Activated B cell treated with CpG ODN at 0.5 μM for 24 hours (primary cell): ENCODE data around the gene PDE9A. TPM values are rescaled to one million over a fixed set of nuclear protein-coding genes. Genes with fewer than 3 reads are reported as not detected.

Experiments used
- ATAC-seq: fragments of 200-7000 bp; cut with Tn5 transposase; one replicate; pipeline ENCODE4 v1.10.0; 2021; ENCODE audit warnings: low read depth, mild to moderate bottlenecking, moderate library complexity
- CTCF ChIA-PET: fragments of 350-600 bp; sonication (Branson Sonifier 250); formaldehyde crosslinking; loops from one replicate; lab custom pipeline; 2021; ENCODE audit warnings: antibody characterized with exemption; lab: Charles Lee
- POLR2A ChIA-PET: fragments of 350-600 bp; sonication (Branson Sonifier 250); formaldehyde crosslinking; loops from one replicate; lab custom pipeline; 2021; ENCODE audit warnings: antibody characterized with exemption; lab: Charles Lee
- DNase-seq: peaks from one replicate; pipeline ENCODE4 v3.0.0; 2022
- H3K27ac Mint-ChIP-seq: one replicate; pipeline ENCODE4 v1.8.0; 2020; ENCODE audit warnings: mixed read lengths
- H3K27me3 Mint-ChIP-seq: one replicate; pipeline ENCODE4 v1.8.0; 2021; ENCODE audit warnings: mixed read lengths
- H3K36me3 Mint-ChIP-seq: one replicate; pipeline ENCODE4 v1.8.0; 2021; ENCODE audit warnings: low read depth, mixed read lengths
- H3K4me1 Mint-ChIP-seq: one replicate; pipeline ENCODE4 v1.8.0; 2021; ENCODE audit warnings: mixed read lengths
- H3K4me3 Mint-ChIP-seq: one replicate; pipeline ENCODE4 v1.8.0; 2020; ENCODE audit warnings: mild to moderate bottlenecking, mixed read lengths
- H3K9me3 Mint-ChIP-seq: one replicate; pipeline ENCODE4 v1.8.0; 2020; ENCODE audit warnings: mixed read lengths
- CTCF ChIP-seq: fragments of 200-600 bp; IDR thresholded peaks from one replicate; pipeline ENCODE4 v1.8.0; 2022; ENCODE audit warnings: antibody characterized with exemption, mild to moderate bottlenecking
- intact Hi-C: fragments of 100-400 bp; cut with micrococcal nuclease; formaldehyde crosslinking; loops from one replicate; pipeline ENCODE4 v1.15.1; 2024
- total RNA-seq: library from RNA; stranded (reverse); gene quantifications from 2 replicates; pipeline ENCODE4 v1.2.3, GENCODE V29; 2022

Gene PDE9A
- total RNA-seq, 1 donor from 2014 or later, result 0.58 TPM

DNA sequence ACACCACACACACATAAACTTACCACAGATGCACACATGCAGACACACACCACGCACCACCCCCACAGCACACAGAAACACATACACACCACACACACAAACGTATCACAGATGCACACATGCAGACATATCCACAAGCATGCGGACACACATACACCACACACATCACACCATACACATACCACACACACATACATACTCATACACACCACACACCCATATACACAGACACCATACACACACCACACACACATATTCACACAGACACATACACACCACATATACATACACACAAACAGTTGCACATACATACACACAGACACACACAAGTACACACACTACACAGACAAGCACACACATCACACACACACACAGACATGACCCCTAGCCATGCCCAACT is 37.5 kb upstream of the PDE9A start:
- Mint-ChIP-seq H3K4me1 (no peaks in the 10 kb centered on the region), H3K4me3 (no peak overlapping the region), H3K9me3 (no peaks in the 10 kb centered on the region), H3K36me3 (no peaks in the 10 kb centered on the region), H3K27me3 (peaks cover 19% of the 10 kb centered on the region), H3K27ac (no peak overlapping the region)
- intact Hi-C loops, result no loop called here
- CTCF ChIA-PET, result no interaction called here
- DNase-seq (no peak), ATAC-seq (no peak)
- TF ChIP-seq CTCF, result no peak
- POLR2A ChIA-PET, result no interaction called here

DNA sequence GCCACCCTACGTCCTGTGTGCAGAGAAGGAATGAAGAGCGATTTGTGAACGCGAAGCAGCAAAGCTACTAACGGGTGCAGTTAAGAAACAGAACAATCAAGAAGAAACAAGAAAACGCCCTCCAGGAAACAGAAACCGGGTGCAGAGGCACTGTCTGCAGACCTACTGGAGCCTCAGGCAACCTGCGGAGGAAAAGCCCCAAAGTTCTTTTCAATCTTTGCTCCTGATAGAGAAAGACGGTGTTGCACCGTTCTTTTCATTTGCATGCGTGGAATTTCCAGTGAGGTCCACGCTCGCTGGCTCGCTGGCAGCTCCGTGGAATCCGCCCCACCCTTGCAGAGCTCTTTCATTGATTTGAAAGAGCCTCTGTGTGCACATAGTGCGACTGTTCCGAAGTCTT is 37.0 kb upstream of the PDE9A start:
- POLR2A ChIA-PET, result no interaction called here
- no peak for TF ChIP-seq CTCF
- CTCF ChIA-PET, result no interaction called here
- Mint-ChIP-seq H3K27ac (no peak overlapping the region), H3K27me3 (peaks cover 19% of the 10 kb centered on the region), H3K4me3 (no peak overlapping the region), H3K36me3 (no peaks in the 10 kb centered on the region), H3K9me3 (no peaks in the 10 kb centered on the region), H3K4me1 (no peaks in the 10 kb centered on the region)
- DNase-seq (no peak), ATAC-seq (no peak)
- intact Hi-C loops, result no loop called here

GRCh38 chr21:42616941-42617340 is 36.5 kb upstream of the PDE9A start:
- H3K4me1 Mint-ChIP-seq, result no peaks in the 10 kb centered on the region
- POLR2A ChIA-PET, result no interaction called here
- CTCF ChIA-PET, result no interaction called here
- TF ChIP-seq CTCF, result no peak
- H3K4me3 Mint-ChIP-seq, result no peak overlapping the region
- H3K9me3 Mint-ChIP-seq, result no peaks in the 10 kb centered on the region
- no peak overlapping the region for H3K27ac Mint-ChIP-seq
- no peaks in the 10 kb centered on the region for H3K36me3 Mint-ChIP-seq
- H3K27me3 Mint-ChIP-seq, result peaks cover 21% of the 10 kb centered on the region
- no peak for DNase-seq
- intact Hi-C loops, result no loop called here
- ATAC-seq, result no peak

DNA sequence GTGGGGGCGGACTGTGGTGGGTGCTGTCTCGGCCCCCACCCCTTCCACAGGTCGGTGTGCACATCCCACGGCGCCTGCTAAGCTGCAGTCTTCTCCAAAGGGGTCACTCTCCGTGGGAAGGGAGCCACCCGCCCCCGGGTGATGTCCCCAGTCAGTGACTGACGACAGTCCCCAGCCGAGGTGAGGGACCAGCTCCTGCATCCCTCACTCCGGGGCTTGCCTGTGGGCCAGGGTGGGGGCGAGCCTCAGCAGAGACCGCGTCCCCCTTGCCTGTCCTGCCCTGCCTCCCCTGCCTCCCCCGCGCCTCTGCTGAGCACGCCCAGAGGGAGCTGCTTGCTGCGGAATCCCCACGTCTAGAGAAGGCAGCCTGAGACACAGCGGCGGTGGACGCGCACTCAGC is 35.9 kb upstream of the PDE9A start:
- ATAC-seq (no peak), DNase-seq (no peak)
- no peaks in the 10 kb centered on the region for H3K9me3 Mint-ChIP-seq
- intact Hi-C loops, result no loop called here
- H3K27me3 Mint-ChIP-seq, result peaks cover 23% of the 10 kb centered on the region
- ChIA-PET CTCF (no interaction called here), POLR2A (no interaction called here)
- H3K4me3 Mint-ChIP-seq, result no peak overlapping the region
- no peaks in the 10 kb centered on the region for H3K4me1 Mint-ChIP-seq
- no peaks in the 10 kb centered on the region for H3K36me3 Mint-ChIP-seq
- no peak overlapping the region for H3K27ac Mint-ChIP-seq
- TF ChIP-seq CTCF, result no peak

DNA sequence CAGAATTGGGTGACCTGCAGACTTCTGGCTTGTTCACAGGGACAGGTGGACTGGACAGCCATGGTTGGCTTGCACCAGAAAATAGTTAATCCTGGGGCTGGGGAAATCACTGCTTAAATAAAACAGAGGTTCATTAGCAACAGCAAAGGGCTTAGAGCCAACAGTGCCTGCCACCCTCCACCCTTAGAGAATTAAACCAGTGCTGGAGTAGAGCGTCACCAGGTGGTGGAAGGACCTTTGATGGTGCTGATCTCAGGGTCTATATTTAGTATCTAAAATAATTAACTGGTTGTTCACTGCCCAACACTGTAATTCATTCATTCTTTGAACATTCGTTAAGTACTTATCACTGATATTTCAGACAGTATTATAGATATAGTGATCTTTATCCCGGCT is 34.7 kb upstream of the PDE9A start:
- ATAC-seq (no peak), DNase-seq (no peak)
- peaks cover 23% of the 10 kb centered on the region for H3K27me3 Mint-ChIP-seq
- intact Hi-C loops, result no loop called here
- H3K4me1 Mint-ChIP-seq, result no peaks in the 10 kb centered on the region
- no peak for TF ChIP-seq CTCF
- no peaks in the 10 kb centered on the region for H3K36me3 Mint-ChIP-seq
- no peak overlapping the region for H3K4me3 Mint-ChIP-seq
- H3K9me3 Mint-ChIP-seq, result no peaks in the 10 kb centered on the region
- ChIA-PET POLR2A (no interaction called here), CTCF (no interaction called here)
- no peak overlapping the region for H3K27ac Mint-ChIP-seq
